Activated CD8-positive, alpha-beta memory T cell treated with anti-CD3 and anti-CD28 coated beads, Interleukin-2, amount 50 U/mL, for 24 hours (primary cell): Measurements from ENCODE around the gene KCNK4.

ENCODE experiments used
- DNase-seq: peaks from one replicate; pipeline ENCODE4 v3.0.0-alpha.2; 2020; ENCODE audit errors: extremely low read depth

Gene KCNK4

DNA sequence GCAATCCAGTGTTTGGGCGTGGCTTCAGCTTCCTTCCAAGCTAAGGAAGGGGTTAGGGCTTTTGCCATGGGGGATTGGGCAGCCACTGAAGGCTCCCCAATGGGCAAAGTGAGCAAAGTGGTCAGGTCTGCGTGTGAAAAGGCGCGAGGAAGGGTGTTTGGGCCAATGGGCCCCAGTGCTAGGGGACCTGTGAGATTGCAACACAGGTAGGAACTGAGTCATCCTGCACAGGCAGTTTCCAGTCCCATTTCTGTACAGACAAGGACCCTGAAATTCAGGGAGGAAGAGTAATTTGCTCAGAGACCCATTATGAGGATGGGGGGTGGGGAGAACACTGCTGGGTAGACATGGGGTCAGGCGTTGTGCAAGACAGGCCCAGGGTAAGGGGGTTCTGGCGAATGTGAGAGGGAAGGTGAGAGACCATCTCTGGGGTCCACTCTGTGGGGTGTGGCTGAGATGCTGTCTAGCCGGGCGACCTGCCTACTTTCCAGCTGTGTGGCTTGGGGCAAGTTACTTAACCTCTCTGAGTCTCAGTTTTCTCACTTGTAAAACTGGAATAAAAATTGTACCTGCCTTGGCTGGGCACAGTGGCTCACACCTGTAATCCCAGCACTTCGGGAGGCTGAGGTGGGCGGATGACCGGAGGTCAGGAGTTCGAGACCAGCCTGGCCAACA is 56.2 kb downstream of the KCNK4 start:
- no peak for DNase-seq

DNA sequence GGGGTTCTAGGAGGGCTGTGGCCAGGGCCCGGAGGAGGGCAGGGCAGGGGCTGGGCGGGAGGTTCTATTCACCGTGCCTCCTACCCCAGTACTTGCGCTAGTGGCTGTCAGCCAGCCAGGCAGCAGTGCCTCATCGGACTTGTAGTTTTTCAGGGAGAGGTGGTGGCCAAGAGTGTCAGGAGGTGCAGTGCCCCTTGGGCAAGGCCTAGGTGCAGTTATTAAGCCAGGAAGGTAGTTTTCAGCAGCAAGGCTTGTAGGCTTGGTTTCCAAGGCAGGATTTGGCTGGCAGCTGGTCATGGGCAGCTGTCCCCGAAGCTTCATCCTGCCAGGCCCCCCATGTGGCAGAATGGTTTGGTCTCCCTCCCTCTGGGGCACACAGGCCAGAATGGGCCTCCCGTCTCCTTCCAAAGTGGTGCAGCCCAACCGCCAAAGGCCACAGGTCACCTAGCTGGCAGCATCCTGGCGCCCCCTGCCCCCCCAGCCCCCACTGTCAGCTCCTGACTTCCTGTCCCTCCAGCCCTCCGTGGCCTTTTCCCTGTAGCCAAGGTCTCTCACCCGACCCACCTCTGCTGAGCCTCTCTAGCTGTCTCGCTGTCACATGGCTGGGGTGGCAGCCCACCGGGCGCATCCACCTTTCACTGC is 57.4 kb downstream of the KCNK4 start:
- no peak for DNase-seq

DNA sequence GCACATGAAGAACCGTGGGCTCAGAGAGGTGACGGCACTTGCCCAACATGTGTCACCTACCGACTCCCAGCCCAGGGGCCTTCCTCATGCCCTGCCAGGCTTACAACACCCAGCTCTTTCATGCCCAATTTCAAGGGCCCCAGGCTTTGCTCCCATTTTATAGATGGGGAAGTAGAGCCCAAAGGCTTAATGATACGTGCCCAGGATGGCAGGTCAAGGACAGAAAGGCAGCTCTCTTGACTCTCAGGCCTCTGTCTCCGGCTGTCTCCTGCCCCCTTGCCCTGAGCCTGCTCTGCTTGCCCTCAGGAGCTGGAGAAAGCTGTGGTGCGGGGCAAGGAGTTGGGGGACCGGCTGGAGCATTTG is 57.9 kb downstream of the KCNK4 start:
- no peak for DNase-seq

DNA sequence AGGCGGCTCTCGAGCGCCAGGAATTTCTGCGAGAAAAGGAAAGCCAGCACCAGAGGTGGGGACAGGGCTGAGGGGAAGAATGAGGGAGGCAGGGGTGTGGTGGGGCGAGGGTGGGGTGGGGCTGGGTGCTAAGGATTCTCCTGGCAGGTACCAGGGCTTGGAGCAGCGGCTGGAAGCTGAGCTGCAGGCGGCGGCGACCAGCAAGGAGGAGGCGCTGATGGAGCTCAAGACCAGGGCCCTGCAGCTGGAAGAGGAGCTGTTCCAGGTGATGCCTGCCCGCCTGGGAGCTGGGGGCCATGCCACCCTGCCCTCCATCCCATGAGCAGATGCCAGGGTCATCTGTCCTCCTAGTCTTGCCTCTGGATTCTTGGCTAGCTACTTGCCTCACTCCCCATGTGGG is 58.3 kb downstream of the KCNK4 start:
- no peak for DNase-seq
